Left renal cortex interstitium (tissue), 4 donors: ENCODE data around the gene FRRS1L. TPM values are rescaled to one million over a fixed set of nuclear protein-coding genes. Genes with fewer than 3 reads are reported as not detected.

Source experiments
- DNase-seq, 4 donors: peaks; one replicate each; pipeline ENCODE4 v3.0.0-alpha.2; 2013; ENCODE audit warnings: low read depth in 4 of 4, low spot score in 2 of 4, missing footprints in 1 of 4
- polyA plus RNA-seq, 4 donors: library from polyadenylated mRNA; unstranded; fragments of 120-200 nt; gene quantifications; one replicate each; pipeline ENCODE4 v1.2.1, GENCODE V29; 2013; ENCODE audit not compliant: insufficient read length in 4 of 4

The FRRS1L gene
- polyA plus RNA-seq, 4 donors: 2.4 to 4.4 (median 3.1) TPM

- no peak for DNase-seq
Measured at GRCh38 chr9:109082091-109082620, 84.9 kb downstream of the FRRS1L start.

Other genes with a start within 250 kb of the FRRS1L start
- gene ELP1, start 233.1 kb downstream of the FRRS1L start, polyA plus RNA-seq: 10 to 100 TPM; 40.0 to 54.7 (median 43.0) TPM
- 10 to 100 TPM; 28.0 to 37.5 (median 32.1) TPM for gene ABITRAM, start 232.8 kb downstream of the FRRS1L start, polyA plus RNA-seq
- 10 to 100 TPM; 53.5 to 75.1 (median 63.9) TPM for gene CTNNAL1, start 153.8 kb downstream of the FRRS1L start, polyA plus RNA-seq
- gene TMEM245, start 47.3 kb downstream of the FRRS1L start, polyA plus RNA-seq: 10 to 100 TPM; 57.7 to 78.0 (median 65.0) TPM
- gene EPB41L4B, start 153.8 kb upstream of the FRRS1L start, polyA plus RNA-seq: 10 to 100 TPM; 11.8 to 20.0 (median 14.9) TPM